HEK293T (cell line): Measurements from ENCODE around the gene SPATA21.

Experiments
- CTCF ChIA-PET: fragments of 350-600 bp; formaldehyde crosslinking; extraction: SDS; loops from one replicate; lab custom pipeline; 2021; ENCODE audit warnings: antibody characterized with exemption, inconsistent platforms; lab: Yijun Ruan, JAX
- POLR2A ChIA-PET: fragments of 350-600 bp; formaldehyde crosslinking; extraction: SDS; loops from one replicate; lab custom pipeline; 2020; ENCODE audit warnings: antibody characterized with exemption, inconsistent platforms; lab: Yijun Ruan, JAX
- DNase-seq: peaks from one replicate; pipeline ENCODE4 v3.0.0; 2012; ENCODE audit warnings: mixed read lengths; ENCODE audit errors: extremely low spot score
- ARNT ChIP-seq: fragments of 450-650 bp; IDR thresholded peaks from 2 replicates; pipeline ENCODE4 v1.6.1; 2017; ENCODE audit warnings: mild to moderate bottlenecking
- BHLHE40 ChIP-seq: fragments of 450-650 bp; IDR thresholded peaks from 2 replicates; pipeline ENCODE4 v1.6.1; 2016; ENCODE audit warnings: mild to moderate bottlenecking, moderate library complexity, borderline replicate concordance
- CTBP1 ChIP-seq: fragments of 450-650 bp; IDR thresholded peaks from 2 replicates; pipeline ENCODE4 v1.6.1; 2016; ENCODE audit warnings: borderline replicate concordance
- ELF4 ChIP-seq: fragments of 450-650 bp; IDR thresholded peaks from 2 replicates; pipeline ENCODE4 v1.6.1; 2017; ENCODE audit warnings: antibody characterized with exemption
- FOXA1 ChIP-seq: fragments of 450-650 bp; IDR thresholded peaks from 2 replicates; pipeline ENCODE4 v1.6.1; 2016; ENCODE audit warnings: mild to moderate bottlenecking
- FOXK2 ChIP-seq: fragments of 450-650 bp; IDR thresholded peaks from 2 replicates; pipeline ENCODE4 v1.6.1; 2016; ENCODE audit warnings: mild to moderate bottlenecking
- FOXM1 ChIP-seq: fragments of 450-650 bp; IDR thresholded peaks from 2 replicates; pipeline ENCODE4 v1.6.1; 2017; ENCODE audit warnings: mild to moderate bottlenecking, borderline replicate concordance
- HDGF ChIP-seq: fragments of 450-650 bp; IDR thresholded peaks from 2 replicates; pipeline ENCODE4 v1.6.1; 2017; ENCODE audit warnings: antibody characterized with exemption, borderline replicate concordance
- L3MBTL2 ChIP-seq: fragments of 450-650 bp; conservative IDR thresholded peaks from 2 replicates; pipeline ENCODE4 v1.6.1; 2016; ENCODE audit warnings: mild to moderate bottlenecking
- LEF1 ChIP-seq: fragments of 450-650 bp; IDR thresholded peaks from 2 replicates; pipeline ENCODE4 v1.6.1; 2017; ENCODE audit warnings: mild to moderate bottlenecking, borderline replicate concordance
- NFRKB ChIP-seq: fragments of 450-650 bp; IDR thresholded peaks from 2 replicates; pipeline ENCODE4 v1.6.1; 2016; ENCODE audit warnings: mild to moderate bottlenecking, moderate library complexity
- PKNOX1 ChIP-seq: fragments of 450-650 bp; IDR thresholded peaks from 2 replicates; pipeline ENCODE4 v1.6.1; 2016
- SP1 ChIP-seq: fragments of 450-650 bp; IDR thresholded peaks from 2 replicates; pipeline ENCODE4 v1.6.1; 2017
- SUZ12 ChIP-seq: fragments of 450-650 bp; IDR thresholded peaks from 2 replicates; pipeline ENCODE4 v1.6.1; 2016; ENCODE audit warnings: mild to moderate bottlenecking
- TARDBP ChIP-seq: fragments of 450-650 bp; IDR thresholded peaks from 2 replicates; pipeline ENCODE4 v1.6.1; 2016
- ZNF384 ChIP-seq: fragments of 450-650 bp; IDR thresholded peaks from 2 replicates; pipeline ENCODE4 v1.6.1; 2016

Gene SPATA21

GRCh38 chr1:16447641-16448040 is 10.4 kb upstream of the SPATA21 start:
- DNase-seq = no peak
- ChIA-PET POLR2A (interaction anchor here (0.9 kb wide), 1 partner anchor 95 kb away, joined by 3 read pairs; the partner anchor contains the start of gene FBXO42), CTCF (no interaction called here)
- TF ChIP-seq ARNT (no peak), FOXK2 (no peak), ZNF384 (no peak), HDGF (no peak), L3MBTL2 (no peak), BHLHE40 (no peak), LEF1 (no peak), FOXA1 (no peak), FOXM1 (no peak), SUZ12 (no peak), CTBP1 (no peak), NFRKB (no peak), ELF4 (no peak), TARDBP (no peak), SP1 (no peak), PKNOX1 (no peak)

- no peak for DNase-seq
- ChIA-PET CTCF (no interaction called here), POLR2A (interaction anchor here (1.5 kb wide), 1 partner anchor 79 kb away, joined by 3 read pairs; the partner anchor contains the start of gene SZRD1)
- TF ChIP-seq ELF4 (no peak), FOXA1 (no peak), ZNF384 (no peak), L3MBTL2 (no peak), NFRKB (no peak), SUZ12 (no peak), FOXM1 (no peak), FOXK2 (no peak), BHLHE40 (no peak), TARDBP (no peak), SP1 (no peak), ARNT (no peak), CTBP1 (no peak), PKNOX1 (no peak), LEF1 (no peak), HDGF (no peak)
These were observed 8.9 kb upstream of the SPATA21 start for GRCh38 chr1:16446116-16446515.

DNA sequence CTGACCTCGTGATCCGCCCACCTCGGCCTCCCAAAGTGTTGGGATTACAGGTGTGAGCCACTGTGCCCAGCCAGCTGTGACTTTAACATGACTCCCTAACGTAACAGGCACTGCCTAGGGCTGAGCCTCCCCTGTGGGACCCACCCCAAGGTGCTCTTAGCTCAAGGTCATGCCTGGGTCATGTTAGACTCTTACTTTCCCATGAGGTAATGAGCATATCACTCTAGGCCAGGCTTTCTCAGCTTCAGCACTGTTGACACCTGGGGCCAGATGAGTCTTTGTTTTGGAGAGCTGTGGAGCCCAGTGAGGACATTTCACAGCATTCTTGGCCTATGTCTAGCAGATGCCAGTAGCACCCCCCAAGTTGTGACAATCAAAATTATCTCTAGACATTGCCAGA is 7.8 kb upstream of the SPATA21 start:
- no peak for DNase-seq
- ChIA-PET CTCF (no interaction called here), POLR2A (interaction anchor here (1.5 kb wide), 1 partner anchor 78 kb away, joined by 3 read pairs; the partner anchor contains the start of gene SZRD1)
- TF ChIP-seq SUZ12 (no peak), FOXK2 (no peak), CTBP1 (no peak), FOXA1 (no peak), BHLHE40 (no peak), TARDBP (no peak), PKNOX1 (no peak), LEF1 (no peak), ARNT (no peak), HDGF (no peak), NFRKB (no peak), SP1 (no peak)

DNA sequence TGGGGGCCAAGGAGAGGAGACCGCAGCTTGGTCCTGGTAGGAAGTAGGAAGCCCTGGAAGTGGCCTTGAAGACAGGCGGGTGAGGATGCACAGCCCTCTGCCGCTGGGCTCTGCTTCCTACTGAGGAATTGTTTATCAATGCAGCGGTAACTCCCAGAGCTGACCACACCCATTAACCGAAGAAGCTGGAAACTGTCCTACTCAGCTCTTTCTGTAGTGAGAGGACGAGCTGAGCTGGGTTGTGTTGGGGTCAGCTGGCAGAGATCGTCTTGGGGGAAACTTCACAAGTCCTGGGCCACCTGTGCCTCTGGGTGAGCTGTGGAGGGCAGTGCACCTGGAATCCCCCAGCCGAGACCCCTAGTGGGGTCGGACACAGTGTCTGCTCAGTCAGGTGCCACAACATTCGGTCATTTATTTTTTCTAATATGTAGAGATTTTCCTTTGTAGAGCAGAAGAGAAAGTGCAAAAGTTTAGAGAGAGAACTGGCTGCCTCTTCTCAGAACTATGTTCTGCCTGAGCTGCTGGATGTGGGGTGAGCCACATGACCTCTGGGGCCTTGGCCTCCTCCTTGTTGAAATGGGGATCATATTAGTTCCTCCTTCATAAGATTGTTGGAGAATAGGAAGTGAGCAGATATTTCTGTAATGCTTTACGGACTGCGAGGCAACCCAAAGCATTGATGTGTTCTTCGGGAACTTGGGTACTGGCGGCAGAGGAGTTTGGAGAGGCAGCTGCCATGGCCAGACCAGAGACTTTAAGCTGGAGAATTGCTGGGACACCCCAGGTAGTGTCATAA is 6.9 kb upstream of the SPATA21 start:
- DNase-seq = no peak
- TF ChIP-seq ARNT (no peak), BHLHE40 (no peak), TARDBP (no peak), NFRKB (no peak)
- POLR2A ChIA-PET = interaction anchor here (1.5 kb wide), 1 partner anchor 77 kb away, joined by 3 read pairs; the partner anchor contains the start of gene SZRD1
- CTCF ChIA-PET = no interaction called here

DNA sequence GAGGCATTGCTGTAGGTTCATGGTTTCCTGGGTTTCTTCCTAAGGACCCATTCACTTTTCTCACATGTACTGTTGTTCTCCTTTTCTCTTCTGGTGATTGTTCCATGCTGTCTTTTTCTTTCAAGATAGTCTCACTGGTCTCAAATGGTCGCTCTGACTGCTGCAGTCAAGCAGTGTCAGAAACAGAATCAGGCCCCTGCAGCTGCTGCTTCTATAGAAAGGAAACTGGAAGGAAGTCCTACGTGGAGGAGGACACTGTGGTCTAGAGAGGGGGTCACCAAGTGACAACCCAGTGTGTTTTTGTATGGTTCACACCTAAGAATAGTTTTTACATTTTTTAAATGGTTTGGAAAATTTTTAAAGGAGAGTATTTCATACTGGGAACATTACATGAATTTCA is 5.7 kb upstream of the SPATA21 start:
- no peak for TF ChIP-seq ARNT
- TF ChIP-seq SP1 = no peak
- TF ChIP-seq L3MBTL2 = no peak
- TF ChIP-seq BHLHE40 = no peak
- TF ChIP-seq SUZ12 = no peak
- no peak for TF ChIP-seq LEF1
- no peak for TF ChIP-seq FOXM1

GRCh38 chr1:16442265-16442664 is 5.0 kb upstream of the SPATA21 start:
- no peak for DNase-seq
- POLR2A ChIA-PET = no interaction called here
- CTCF ChIA-PET = no interaction called here
- TF ChIP-seq FOXA1 (no peak), SP1 (no peak), FOXK2 (no peak), L3MBTL2 (no peak), PKNOX1 (no peak), NFRKB (no peak), TARDBP (no peak), LEF1 (no peak), SUZ12 (no peak), HDGF (no peak), BHLHE40 (no peak), CTBP1 (no peak), ZNF384 (no peak), FOXM1 (no peak), ELF4 (no peak), ARNT (no peak)

More for the DNA sequence above, 5.7 kb upstream of the SPATA21 start:
- ChIA-PET POLR2A (no interaction called here), CTCF (no interaction called here)
- DNase-seq = no peak
